HCT116 (cell line): ENCODE data around the gene OR2Y1. TPM values are rescaled to one million over a fixed set of nuclear protein-coding genes. Genes with fewer than 3 reads are reported as not detected.
"Not testable (repeated sequence)": the region's sequence is repeated elsewhere in the genome, so short reads cannot be mapped to it uniquely, and the experiment has no call there.

Experiments used
- ATAC-seq: fragments of 200-7000 bp; cut with Tn5 transposase; 2 replicates; pipeline ENCODE4 v1.9.1; 2020; ENCODE audit warnings: mild to moderate bottlenecking, moderate library complexity
- BruUV-seq: library from RNA; stranded (reverse); fragments of 400-500 nt; replicated peaks from 2 replicates; lab custom pipeline; 2021; lab: Mats Ljungman, UMichigan
- CTCF ChIA-PET: fragments of 300-600 bp; sonication (Branson Sonifier 250); formaldehyde crosslinking; loops from one replicate; lab custom pipeline; 2021; ENCODE audit warnings: antibody characterized with exemption; lab: Charles Lee
- POLR2A ChIA-PET: fragments of 300-600, 350-600 bp; sonication (Branson Sonifier 250); formaldehyde crosslinking; loops from one replicate; lab custom pipeline; 2021; ENCODE audit warnings: antibody characterized with exemption; lab: Charles Lee
- RAD21 ChIA-PET, 2 experiments: fragments of 300-600 bp; sonication (Branson Sonifier 250); formaldehyde crosslinking; loops; one replicate each; lab custom pipeline; 2023; ENCODE audit warnings: low total read pairs in 2 of 2; ENCODE audit not compliant: uncharacterized antibody in 2 of 2, unreplicated experiment in 2 of 2, low non-redundant PET in 1 of 2; lab: Charles Lee
- DNase-seq: peaks from one replicate; pipeline ENCODE4 v3.0.0-alpha.2; 2010; ENCODE audit warnings: low read depth, low spot score
- H2AFZ ChIP-seq: fragments of 200-600 bp; shearing (Covaris generic), sonication (generic); 2 replicates; pipeline ENCODE4 v1.6.1; 2017; ENCODE audit warnings: low read depth, mixed run types, mixed read lengths, antibody characterized with exemption, low read length; ENCODE audit not compliant: poor library complexity, severe bottlenecking
- H3K27ac ChIP-seq: 2 replicates; pipeline ENCODE4 v1.5.1; 2012; ENCODE audit warnings: low read depth, low read length
- H3K27me3 ChIP-seq: fragments of 200-600 bp; sonication (generic); 2 replicates; pipeline ENCODE4 v1.6.1; 2016; ENCODE audit warnings: mixed run types, low read length, mixed read lengths; ENCODE audit not compliant: insufficient read depth
- H3K36me3 ChIP-seq, 2 experiments: fragments of 200-500 bp in 1 of 2; fragments of 200-600 bp in 1 of 2; sonication (Bioruptor generic) in 1 of 2; sonication (generic) in 1 of 2; 2 replicates each; pipeline versions ENCODE4 v1.5.1 to v1.6.1; 2014 to 2016; ENCODE audit warnings: low read length in 2 of 2, inconsistent platforms in 1 of 2, mixed read lengths in 1 of 2, mixed run types in 1 of 2; ENCODE audit not compliant: insufficient read depth in 2 of 2, control insufficient read depth in 1 of 2
- H3K4me1 ChIP-seq, 2 experiments: fragments of 200-600 bp in 1 of 2; sonication (generic) in 1 of 2; 2 replicates each; pipeline versions ENCODE4 v1.5.1 to v1.6.1; 2012 to 2017; ENCODE audit warnings: low read length in 2 of 2, inconsistent platforms in 1 of 2, mild to moderate bottlenecking in 1 of 2, mixed read lengths in 1 of 2, mixed run types in 1 of 2, moderate library complexity in 1 of 2; ENCODE audit not compliant: insufficient read depth in 2 of 2, control insufficient read depth in 1 of 2
- H3K4me2 ChIP-seq: fragments of 200-600 bp; sonication (generic); 2 replicates; pipeline ENCODE4 v1.6.1; 2017; ENCODE audit warnings: mixed run types, low read length, mixed read lengths
- H3K4me3 ChIP-seq, 2 experiments: fragments of 200-600 bp in 1 of 2; sonication (generic) in 1 of 2; replicated peaks in 1 of 2; 2 replicates each; pipeline ENCODE4 v1.5.1; 2011 to 2016; ENCODE audit warnings: low read length in 2 of 2, control low read depth in 1 of 2, low read depth in 1 of 2, mild to moderate bottlenecking in 1 of 2, mixed read lengths in 1 of 2, mixed run types in 1 of 2
- H3K79me2 ChIP-seq: fragments of 200-600 bp; sonication (generic); 2 replicates; pipeline ENCODE4 v1.6.1; 2017; ENCODE audit warnings: mild to moderate bottlenecking, mixed run types, low read length, moderate library complexity, mixed read lengths; ENCODE audit not compliant: insufficient read depth
- H3K9ac ChIP-seq: fragments of 200-600 bp; sonication (generic); 2 replicates; pipeline ENCODE4 v1.6.1; 2016; ENCODE audit warnings: low read length, mixed read lengths
- H3K9me2 ChIP-seq: fragments of 200-600 bp; sonication (generic), shearing (Covaris generic); 2 replicates; pipeline ENCODE4 v1.6.1; 2017; ENCODE audit warnings: mixed run types, mild to moderate bottlenecking, moderate library complexity; ENCODE audit not compliant: insufficient read depth
- H3K9me3 ChIP-seq, 2 experiments: fragments of 200-500 bp in 1 of 2; fragments of 200-600 bp in 1 of 2; sonication (Bioruptor generic) in 1 of 2; sonication (generic) in 1 of 2; 2 replicates each; pipeline ENCODE4 v1.6.1; 2014 to 2017; ENCODE audit warnings: low read length in 2 of 2, mixed read lengths in 2 of 2, inconsistent platforms in 1 of 2, low read depth in 1 of 2, mild to moderate bottlenecking in 1 of 2, mixed run types in 1 of 2, moderate library complexity in 1 of 2; ENCODE audit not compliant: control insufficient read depth in 1 of 2, insufficient read depth in 1 of 2
- H4K20me1 ChIP-seq: fragments of 200-600 bp; sonication (generic), shearing (Covaris generic); 2 replicates; pipeline ENCODE4 v1.6.1; 2017; ENCODE audit warnings: mixed run types, mild to moderate bottlenecking, moderate library complexity; ENCODE audit not compliant: insufficient read depth
- CEBPB ChIP-seq: IDR thresholded peaks from 2 replicates; pipeline ENCODE4 v1.6.1; 2012; ENCODE audit warnings: low read depth
- EGR1 ChIP-seq: IDR thresholded peaks from 2 replicates; pipeline ENCODE4 v1.6.1; 2012; ENCODE audit warnings: low read depth
- EZH2phosphoT487 ChIP-seq: fragments of 200-600 bp; IDR thresholded peaks from 2 replicates; pipeline ENCODE4 v1.6.1; 2018; ENCODE audit warnings: antibody characterized with exemption, borderline replicate concordance
- SRF ChIP-seq: IDR thresholded peaks from 2 replicates; pipeline ENCODE4 v1.6.1; 2012; ENCODE audit warnings: low read depth
- YY1 ChIP-seq: IDR thresholded peaks from 2 replicates; pipeline ENCODE4 v1.6.1; 2011; ENCODE audit warnings: low read length, low read depth, moderate library complexity, mild to moderate bottlenecking; ENCODE audit not compliant: insufficient replicate concordance; ENCODE audit errors: extremely low read depth
- intact Hi-C: fragments of 100-400 bp; cut with micrococcal nuclease; formaldehyde crosslinking; loops from 2 replicates; pipeline ENCODE4 v1.10.0; 2022
- total RNA-seq: library from RNA; stranded (reverse); gene quantifications from one replicate; pipeline ENCODE4 v1.2.1, GENCODE V29; 2021; ENCODE audit not compliant: unreplicated experiment
- TF ChIP-seq, protein P1 (sequence below): IDR thresholded peaks from 2 replicates; pipeline ENCODE4 v1.6.1; 2012; ENCODE audit warnings: low read depth
- TF ChIP-seq, protein P2 (sequence below): IDR thresholded peaks from 2 replicates; pipeline ENCODE4 v1.6.1; 2011; ENCODE audit warnings: mild to moderate bottlenecking, low read length, moderate library complexity; ENCODE audit not compliant: insufficient replicate concordance; ENCODE audit errors: extremely low read depth

OR2Y1 gene
- total RNA-seq, 1 experiment from 2014 or later = not detected

DNA sequence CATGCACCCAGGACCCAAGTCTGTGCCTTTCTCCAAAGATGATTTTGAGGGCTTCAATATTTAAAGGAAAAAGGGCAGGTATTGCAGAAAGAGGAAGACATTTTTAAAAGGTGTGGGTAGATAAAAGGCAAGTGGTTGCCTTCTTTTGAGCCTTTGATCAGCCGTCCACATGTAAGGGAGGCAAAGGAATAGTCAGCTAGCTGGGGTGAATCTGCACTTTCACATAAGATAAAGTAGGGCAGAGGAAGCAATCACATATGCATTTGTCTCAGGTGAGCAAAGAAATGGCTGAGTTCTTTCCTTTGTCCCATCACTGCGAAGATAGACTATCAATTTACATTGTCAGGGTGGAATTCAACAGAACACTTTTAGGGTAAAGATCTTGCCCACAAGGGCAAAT is 42.9 kb upstream of the OR2Y1 start:
- no TSS peak for BruUV-seq
- Histone ChIP-seq H3K4me3 (no peak overlapping the region), H2AFZ (no peak overlapping the region), H3K9ac (no peak overlapping the region), H3K27me3 (no peaks in the 10 kb centered on the region), H3K4me1 (peaks cover 9 to 10% of the 10 kb centered on the region in 2 experiments; a peak in 3 of 4 replicates), H3K9me2 (no peaks in the 10 kb centered on the region), H3K36me3 (no peaks in the 10 kb centered on the region), H4K20me1 (no peaks in the 10 kb centered on the region), H3K9me3 (no peaks in the 10 kb centered on the region), H3K4me2 (no peak overlapping the region), H3K27ac (no peak overlapping the region), H3K79me2 (no peaks in the 10 kb centered on the region)
- intact Hi-C loops = loop anchor here (10.0 kb wide), 1 partner anchor 292 kb away; no protein-coding TSS in a partner anchor
- TF ChIP-seq, protein P1, sequence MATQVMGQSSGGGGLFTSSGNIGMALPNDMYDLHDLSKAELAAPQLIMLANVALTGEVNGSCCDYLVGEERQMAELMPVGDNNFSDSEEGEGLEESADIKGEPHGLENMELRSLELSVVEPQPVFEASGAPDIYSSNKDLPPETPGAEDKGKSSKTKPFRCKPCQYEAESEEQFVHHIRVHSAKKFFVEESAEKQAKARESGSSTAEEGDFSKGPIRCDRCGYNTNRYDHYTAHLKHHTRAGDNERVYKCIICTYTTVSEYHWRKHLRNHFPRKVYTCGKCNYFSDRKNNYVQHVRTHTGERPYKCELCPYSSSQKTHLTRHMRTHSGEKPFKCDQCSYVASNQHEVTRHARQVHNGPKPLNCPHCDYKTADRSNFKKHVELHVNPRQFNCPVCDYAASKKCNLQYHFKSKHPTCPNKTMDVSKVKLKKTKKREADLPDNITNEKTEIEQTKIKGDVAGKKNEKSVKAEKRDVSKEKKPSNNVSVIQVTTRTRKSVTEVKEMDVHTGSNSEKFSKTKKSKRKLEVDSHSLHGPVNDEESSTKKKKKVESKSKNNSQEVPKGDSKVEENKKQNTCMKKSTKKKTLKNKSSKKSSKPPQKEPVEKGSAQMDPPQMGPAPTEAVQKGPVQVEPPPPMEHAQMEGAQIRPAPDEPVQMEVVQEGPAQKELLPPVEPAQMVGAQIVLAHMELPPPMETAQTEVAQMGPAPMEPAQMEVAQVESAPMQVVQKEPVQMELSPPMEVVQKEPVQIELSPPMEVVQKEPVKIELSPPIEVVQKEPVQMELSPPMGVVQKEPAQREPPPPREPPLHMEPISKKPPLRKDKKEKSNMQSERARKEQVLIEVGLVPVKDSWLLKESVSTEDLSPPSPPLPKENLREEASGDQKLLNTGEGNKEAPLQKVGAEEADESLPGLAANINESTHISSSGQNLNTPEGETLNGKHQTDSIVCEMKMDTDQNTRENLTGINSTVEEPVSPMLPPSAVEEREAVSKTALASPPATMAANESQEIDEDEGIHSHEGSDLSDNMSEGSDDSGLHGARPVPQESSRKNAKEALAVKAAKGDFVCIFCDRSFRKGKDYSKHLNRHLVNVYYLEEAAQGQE = no peak
- TF ChIP-seq SRF = no peak
- no peak for TF ChIP-seq CEBPB
- TF ChIP-seq EGR1 = no peak
- no peak for TF ChIP-seq YY1
- TF ChIP-seq, protein P2, sequence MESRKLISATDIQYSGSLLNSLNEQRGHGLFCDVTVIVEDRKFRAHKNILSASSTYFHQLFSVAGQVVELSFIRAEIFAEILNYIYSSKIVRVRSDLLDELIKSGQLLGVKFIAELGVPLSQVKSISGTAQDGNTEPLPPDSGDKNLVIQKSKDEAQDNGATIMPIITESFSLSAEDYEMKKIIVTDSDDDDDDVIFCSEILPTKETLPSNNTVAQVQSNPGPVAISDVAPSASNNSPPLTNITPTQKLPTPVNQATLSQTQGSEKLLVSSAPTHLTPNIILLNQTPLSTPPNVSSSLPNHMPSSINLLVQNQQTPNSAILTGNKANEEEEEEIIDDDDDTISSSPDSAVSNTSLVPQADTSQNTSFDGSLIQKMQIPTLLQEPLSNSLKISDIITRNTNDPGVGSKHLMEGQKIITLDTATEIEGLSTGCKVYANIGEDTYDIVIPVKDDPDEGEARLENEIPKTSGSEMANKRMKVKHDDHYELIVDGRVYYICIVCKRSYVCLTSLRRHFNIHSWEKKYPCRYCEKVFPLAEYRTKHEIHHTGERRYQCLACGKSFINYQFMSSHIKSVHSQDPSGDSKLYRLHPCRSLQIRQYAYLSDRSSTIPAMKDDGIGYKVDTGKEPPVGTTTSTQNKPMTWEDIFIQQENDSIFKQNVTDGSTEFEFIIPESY = no peak
- no peak for TF ChIP-seq EZH2phosphoT487
- ATAC-seq (no peak), DNase-seq (no peak)
- POLR2A ChIA-PET = no interaction called here
- CTCF ChIA-PET = interaction anchor here (1.1 kb wide), 1 partner anchor 11 kb away, joined by 3 read pairs; no protein-coding TSS in a partner anchor
- RAD21 ChIA-PET = no interaction called here

DNA sequence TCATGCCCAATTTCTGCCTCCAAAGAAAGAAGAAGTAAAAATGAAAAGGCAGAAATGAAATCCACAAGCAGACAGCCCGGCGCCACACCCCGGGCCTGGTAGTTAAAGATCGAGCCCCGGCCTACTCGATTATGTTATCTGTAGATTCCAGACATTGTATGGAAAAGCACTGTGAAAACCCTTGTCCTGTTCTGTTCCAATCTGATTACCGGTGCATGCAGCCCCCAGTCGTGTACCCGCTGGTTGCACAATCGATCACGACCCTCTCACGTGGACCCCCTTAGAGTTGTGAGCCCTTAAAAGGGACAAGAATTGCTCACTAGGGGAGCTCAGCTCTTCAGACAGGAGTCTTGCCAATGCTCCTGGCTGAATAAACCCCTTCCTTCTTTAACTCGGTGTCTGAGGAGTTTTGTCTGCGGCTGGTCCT is 42.1 kb upstream of the OR2Y1 start:
- H3K36me3 ChIP-seq, H3K9me2 ChIP-seq, H3K4me1 ChIP-seq, RAD21 ChIA-PET, ATAC-seq, H3K9me3 ChIP-seq, DNase-seq, H3K4me2 ChIP-seq, H3K9ac ChIP-seq, BruUV-seq, H3K79me2 ChIP-seq, H3K27ac ChIP-seq, H4K20me1 ChIP-seq, POLR2A ChIA-PET, H3K27me3 ChIP-seq, H2AFZ ChIP-seq, H3K4me3 ChIP-seq, CTCF ChIA-PET: not testable (repeated sequence)
- intact Hi-C loops = loop anchor here (10.0 kb wide), 1 partner anchor 293 kb away; no protein-coding TSS in a partner anchor
